HepG2 (cell line): ENCODE data around the gene TCEANC. TPM values are rescaled to one million over a fixed set of nuclear protein-coding genes. Genes with fewer than 3 reads are reported as not detected.

Source experiments
- ARNT2 ChIP-seq: sonication (generic); formaldehyde crosslinking; IDR thresholded peaks from 2 replicates; pipeline ENCODE4 v1.8.0; 2022; ENCODE audit warnings: mild to moderate bottlenecking, low read depth, missing genetic modification reagents, moderate library complexity
- EED ChIP-seq: sonication (generic); formaldehyde crosslinking; IDR thresholded peaks from 2 replicates; pipeline ENCODE4 v1.5.0; 2020; ENCODE audit warnings: mild to moderate bottlenecking, missing genetic modification reagents
- GTF2F1 ChIP-seq: fragments of 150-350 bp; IDR thresholded peaks from 2 replicates; pipeline ENCODE4 v1.6.1; 2014; ENCODE audit warnings: low read length
- MYNN ChIP-seq: sonication (generic); formaldehyde crosslinking; IDR thresholded peaks from 2 replicates; pipeline ENCODE4 v1.4.0; 2020; ENCODE audit warnings: mild to moderate bottlenecking, low read depth, missing genetic modification reagents
- TBL1XR1 ChIP-seq: fragments of 150-350 bp; IDR thresholded peaks from 2 replicates; pipeline ENCODE4 v1.6.1; 2014; ENCODE audit warnings: borderline replicate concordance, low read length; ENCODE audit not compliant: partially characterized antibody
- TBP ChIP-seq: sonication (generic); formaldehyde crosslinking; IDR thresholded peaks from 2 replicates; pipeline ENCODE4 v1.5.0; 2020; ENCODE audit warnings: missing genetic modification reagents
- U2AF2 ChIP-seq: fragments of 200-400 bp; formaldehyde crosslinking; IDR thresholded peaks from 2 replicates; pipeline ENCODE4 v1.6.1; 2017; ENCODE audit warnings: low read depth, mild to moderate bottlenecking, low read length
- YEATS2 ChIP-seq: sonication (generic); formaldehyde crosslinking; IDR thresholded peaks from 2 replicates; pipeline ENCODE4 v1.4.0; 2020; ENCODE audit warnings: missing genetic modification reagents, borderline replicate concordance
- ZNF460 ChIP-seq: sonication (generic); formaldehyde crosslinking; IDR thresholded peaks from 2 replicates; pipeline ENCODE4 v1.5.1; 2020; ENCODE audit warnings: missing genetic modification reagents, mild to moderate bottlenecking, borderline replicate concordance
- ZNF577 ChIP-seq: sonication (generic); formaldehyde crosslinking; IDR thresholded peaks from 2 replicates; pipeline ENCODE4 v1.4.0; 2020; ENCODE audit warnings: mild to moderate bottlenecking, low read depth, missing genetic modification reagents, borderline replicate concordance
- ZNF652 ChIP-seq: IDR thresholded peaks from 2 replicates; pipeline ENCODE4 v1.6.1; 2016; ENCODE audit warnings: low read depth, borderline replicate concordance
- ZNF713 ChIP-seq: sonication (generic); formaldehyde crosslinking; IDR thresholded peaks from 2 replicates; pipeline ENCODE4 v1.4.0; 2020; ENCODE audit warnings: mild to moderate bottlenecking, missing genetic modification reagents
- polyA plus RNA-seq, 8 experiments: library from polyadenylated mRNA; depleted of rRNA in 3 of 8; stranded (reverse) in 7 of 8; unstranded in 1 of 8; fragments of >200 nt; fragmentation: Illumina TruSeq in 4 of 8; extraction: Trizol in 4 of 8; gene quantifications; 2 replicates each; pipeline versions ENCODE4 v1.2.1 to v1.2.3, GENCODE V29; 2011 to 2016; ENCODE audit warnings: low read depth in 4 of 8, missing spikeins in 1 of 8, mixed read lengths in 1 of 8; ENCODE audit not compliant: insufficient read depth in 1 of 8
- total RNA-seq, 5 experiments: library from RNA; depleted of rRNA; stranded (reverse); fragments of >200 nt; fragmentation: Illumina TruSeq; extraction: Trizol; gene quantifications; 2 replicates each; pipeline ENCODE4 v1.2.3, GENCODE V29; 2016; ENCODE audit warnings: low read depth in 1 of 5
- TF ChIP-seq, protein P1 (sequence below): sonication (generic); formaldehyde crosslinking; IDR thresholded peaks from 2 replicates; pipeline ENCODE4 v1.5.1; 2020; ENCODE audit warnings: mild to moderate bottlenecking, missing genetic modification reagents, borderline replicate concordance
- TF ChIP-seq, protein P2 (sequence below): sonication (generic); formaldehyde crosslinking; IDR thresholded peaks from 2 replicates; pipeline ENCODE4 v1.5.1; 2020; ENCODE audit warnings: missing genetic modification reagents, mild to moderate bottlenecking, borderline replicate concordance
- TF ChIP-seq, protein P3 (sequence below), 2 experiments: sonication (generic) in 1 of 2; formaldehyde crosslinking in 1 of 2; IDR thresholded peaks; 2 replicates each; pipeline versions ENCODE4 v1.4.0 to v1.6.1; 2018 to 2020; ENCODE audit warnings: missing genetic modification reagents in 2 of 2, borderline replicate concordance in 1 of 2, low read depth in 1 of 2, mild to moderate bottlenecking in 1 of 2, missing biosample characterization in 1 of 2
- TF ChIP-seq, protein P4 (sequence below): IDR thresholded peaks from 2 replicates; pipeline ENCODE4 v1.6.1; 2018; ENCODE audit warnings: missing genetic modification reagents, mild to moderate bottlenecking, missing compliant biosample characterization
- TF ChIP-seq, protein P5 (sequence below): sonication (generic); formaldehyde crosslinking; IDR thresholded peaks from 2 replicates; pipeline ENCODE4 v1.8.1; 2023; ENCODE audit warnings: missing genetic modification reagents, inconsistent platforms, borderline replicate concordance

The TCEANC gene
- total and polyA plus RNA-seq, 2 of the 13 experiments (the other 11 are each of a cell fraction or from before 2014, with no cell fraction given), result 0.51 to 0.97 TPM

DNA sequence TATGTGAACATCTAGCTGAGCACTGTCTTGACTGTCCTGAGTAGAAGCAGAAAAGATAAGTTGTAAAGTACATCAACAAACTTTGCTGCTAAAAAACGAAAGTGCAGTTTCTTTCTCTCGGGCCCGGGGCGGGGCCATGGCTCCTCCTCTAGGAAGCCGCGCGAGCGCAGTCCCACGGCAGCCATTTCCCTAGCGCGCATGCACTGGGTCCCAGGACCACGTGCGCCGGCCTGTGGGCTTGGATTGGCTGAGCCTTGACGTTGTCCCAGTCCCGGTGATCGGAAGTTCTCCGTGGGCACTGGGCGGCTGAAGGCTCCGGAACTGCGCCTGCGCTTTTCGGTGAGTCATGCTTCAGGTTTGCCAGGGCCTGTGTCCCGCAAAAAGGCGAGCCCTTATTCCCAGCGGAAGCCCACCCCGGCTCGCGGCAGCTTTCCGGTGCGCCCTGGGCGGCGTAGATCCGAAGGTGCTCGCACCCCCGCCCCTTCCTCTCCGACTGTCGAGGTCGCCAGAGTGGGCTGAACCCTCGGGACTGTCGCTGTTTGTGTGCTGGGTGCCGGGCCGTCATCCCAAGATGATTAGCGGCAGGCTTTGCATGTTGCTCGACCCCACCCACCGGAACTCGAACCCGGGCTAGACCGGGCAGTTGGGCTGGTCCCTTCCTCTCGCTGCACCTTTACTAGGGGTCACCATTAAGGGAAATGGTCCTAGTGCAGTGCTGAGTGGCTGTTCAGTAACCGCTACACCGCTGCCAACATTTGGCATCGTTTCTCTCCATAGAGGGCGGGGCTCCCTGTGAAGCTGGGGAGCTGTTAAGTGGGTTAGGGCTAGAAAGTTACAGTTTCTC is at the start of gene TCEANC (continued):
- TF ChIP-seq, protein P1, sequence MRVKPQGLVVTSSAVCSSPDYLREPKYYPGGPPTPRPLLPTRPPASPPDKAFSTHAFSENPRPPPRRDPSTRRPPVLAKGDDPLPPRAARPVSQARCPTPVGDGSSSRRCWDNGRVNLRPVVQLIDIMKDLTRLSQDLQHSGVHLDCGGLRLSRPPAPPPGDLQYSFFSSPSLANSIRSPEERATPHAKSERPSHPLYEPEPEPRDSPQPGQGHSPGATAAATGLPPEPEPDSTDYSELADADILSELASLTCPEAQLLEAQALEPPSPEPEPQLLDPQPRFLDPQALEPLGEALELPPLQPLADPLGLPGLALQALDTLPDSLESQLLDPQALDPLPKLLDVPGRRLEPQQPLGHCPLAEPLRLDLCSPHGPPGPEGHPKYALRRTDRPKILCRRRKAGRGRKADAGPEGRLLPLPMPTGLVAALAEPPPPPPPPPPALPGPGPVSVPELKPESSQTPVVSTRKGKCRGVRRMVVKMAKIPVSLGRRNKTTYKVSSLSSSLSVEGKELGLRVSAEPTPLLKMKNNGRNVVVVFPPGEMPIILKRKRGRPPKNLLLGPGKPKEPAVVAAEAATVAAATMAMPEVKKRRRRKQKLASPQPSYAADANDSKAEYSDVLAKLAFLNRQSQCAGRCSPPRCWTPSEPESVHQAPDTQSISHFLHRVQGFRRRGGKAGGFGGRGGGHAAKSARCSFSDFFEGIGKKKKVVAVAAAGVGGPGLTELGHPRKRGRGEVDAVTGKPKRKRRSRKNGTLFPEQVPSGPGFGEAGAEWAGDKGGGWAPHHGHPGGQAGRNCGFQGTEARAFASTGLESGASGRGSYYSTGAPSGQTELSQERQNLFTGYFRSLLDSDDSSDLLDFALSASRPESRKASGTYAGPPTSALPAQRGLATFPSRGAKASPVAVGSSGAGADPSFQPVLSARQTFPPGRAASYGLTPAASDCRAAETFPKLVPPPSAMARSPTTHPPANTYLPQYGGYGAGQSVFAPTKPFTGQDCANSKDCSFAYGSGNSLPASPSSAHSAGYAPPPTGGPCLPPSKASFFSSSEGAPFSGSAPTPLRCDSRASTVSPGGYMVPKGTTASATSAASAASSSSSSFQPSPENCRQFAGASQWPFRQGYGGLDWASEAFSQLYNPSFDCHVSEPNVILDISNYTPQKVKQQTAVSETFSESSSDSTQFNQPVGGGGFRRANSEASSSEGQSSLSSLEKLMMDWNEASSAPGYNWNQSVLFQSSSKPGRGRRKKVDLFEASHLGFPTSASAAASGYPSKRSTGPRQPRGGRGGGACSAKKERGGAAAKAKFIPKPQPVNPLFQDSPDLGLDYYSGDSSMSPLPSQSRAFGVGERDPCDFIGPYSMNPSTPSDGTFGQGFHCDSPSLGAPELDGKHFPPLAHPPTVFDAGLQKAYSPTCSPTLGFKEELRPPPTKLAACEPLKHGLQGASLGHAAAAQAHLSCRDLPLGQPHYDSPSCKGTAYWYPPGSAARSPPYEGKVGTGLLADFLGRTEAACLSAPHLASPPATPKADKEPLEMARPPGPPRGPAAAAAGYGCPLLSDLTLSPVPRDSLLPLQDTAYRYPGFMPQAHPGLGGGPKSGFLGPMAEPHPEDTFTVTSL (CRISPR knock-in tag), result no peak
- TF ChIP-seq, protein P2, sequence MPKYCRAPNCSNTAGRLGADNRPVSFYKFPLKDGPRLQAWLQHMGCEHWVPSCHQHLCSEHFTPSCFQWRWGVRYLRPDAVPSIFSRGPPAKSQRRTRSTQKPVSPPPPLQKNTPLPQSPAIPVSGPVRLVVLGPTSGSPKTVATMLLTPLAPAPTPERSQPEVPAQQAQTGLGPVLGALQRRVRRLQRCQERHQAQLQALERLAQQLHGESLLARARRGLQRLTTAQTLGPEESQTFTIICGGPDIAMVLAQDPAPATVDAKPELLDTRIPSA, result no peak
- TF ChIP-seq U2AF2, result no peak
- TF ChIP-seq MYNN, result no peak
- TF ChIP-seq ZNF577 (CRISPR knock-in tag), result no peak
- TF ChIP-seq GTF2F1, result no peak
- TF ChIP-seq, protein P3, sequence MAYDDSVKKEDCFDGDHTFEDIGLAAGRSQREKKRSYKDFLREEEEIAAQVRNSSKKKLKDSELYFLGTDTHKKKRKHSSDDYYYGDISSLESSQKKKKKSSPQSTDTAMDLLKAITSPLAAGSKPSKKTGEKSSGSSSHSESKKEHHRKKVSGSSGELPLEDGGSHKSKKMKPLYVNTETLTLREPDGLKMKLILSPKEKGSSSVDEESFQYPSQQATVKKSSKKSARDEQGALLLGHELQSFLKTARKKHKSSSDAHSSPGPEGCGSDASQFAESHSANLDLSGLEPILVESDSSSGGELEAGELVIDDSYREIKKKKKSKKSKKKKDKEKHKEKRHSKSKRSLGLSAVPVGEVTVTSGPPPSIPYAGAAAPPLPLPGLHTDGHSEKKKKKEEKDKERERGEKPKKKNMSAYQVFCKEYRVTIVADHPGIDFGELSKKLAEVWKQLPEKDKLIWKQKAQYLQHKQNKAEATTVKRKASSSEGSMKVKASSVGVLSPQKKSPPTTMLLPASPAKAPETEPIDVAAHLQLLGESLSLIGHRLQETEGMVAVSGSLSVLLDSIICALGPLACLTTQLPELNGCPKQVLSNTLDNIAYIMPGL (CRISPR knock-in tag; IDR thresholded peaks at IDR 0.05; ENCODE audit: borderline replicate concordance in 1 of 2, low read depth in 1 of 2), result no peak
- TF ChIP-seq ZNF652 (CRISPR knock-in tag), result no peak
- no peak for TF ChIP-seq ARNT2 (CRISPR knock-in tag)
- TF ChIP-seq YEATS2, result peak; percentile 72; the same call in 1 of the 2 replicates
- TF ChIP-seq, protein P4, sequence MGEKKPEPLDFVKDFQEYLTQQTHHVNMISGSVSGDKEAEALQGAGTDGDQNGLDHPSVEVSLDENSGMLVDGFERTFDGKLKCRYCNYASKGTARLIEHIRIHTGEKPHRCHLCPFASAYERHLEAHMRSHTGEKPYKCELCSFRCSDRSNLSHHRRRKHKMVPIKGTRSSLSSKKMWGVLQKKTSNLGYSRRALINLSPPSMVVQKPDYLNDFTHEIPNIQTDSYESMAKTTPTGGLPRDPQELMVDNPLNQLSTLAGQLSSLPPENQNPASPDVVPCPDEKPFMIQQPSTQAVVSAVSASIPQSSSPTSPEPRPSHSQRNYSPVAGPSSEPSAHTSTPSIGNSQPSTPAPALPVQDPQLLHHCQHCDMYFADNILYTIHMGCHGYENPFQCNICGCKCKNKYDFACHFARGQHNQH (CRISPR knock-in tag), result peak; percentile 41; the same call in 1 of the 2 replicates
- TF ChIP-seq ZNF460, result no peak
- TF ChIP-seq TBL1XR1, result no peak
- TF ChIP-seq, protein P5, sequence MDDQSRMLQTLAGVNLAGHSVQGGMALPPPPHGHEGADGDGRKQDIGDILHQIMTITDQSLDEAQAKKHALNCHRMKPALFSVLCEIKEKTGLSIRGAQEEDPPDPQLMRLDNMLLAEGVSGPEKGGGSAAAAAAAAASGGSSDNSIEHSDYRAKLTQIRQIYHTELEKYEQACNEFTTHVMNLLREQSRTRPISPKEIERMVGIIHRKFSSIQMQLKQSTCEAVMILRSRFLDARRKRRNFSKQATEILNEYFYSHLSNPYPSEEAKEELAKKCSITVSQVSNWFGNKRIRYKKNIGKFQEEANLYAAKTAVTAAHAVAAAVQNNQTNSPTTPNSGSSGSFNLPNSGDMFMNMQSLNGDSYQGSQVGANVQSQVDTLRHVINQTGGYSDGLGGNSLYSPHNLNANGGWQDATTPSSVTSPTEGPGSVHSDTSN (CRISPR knock-in tag), result no peak
- TF ChIP-seq ZNF713 (CRISPR knock-in tag), result no peak
- TF ChIP-seq TBP (CRISPR knock-in tag), result no peak
- TF ChIP-seq EED (CRISPR knock-in tag), result no peak
